ENCODE results near the gene S100A11. TPM values are rescaled to one million over a fixed set of nuclear protein-coding genes. Genes with fewer than 3 reads are reported as not detected.

S100A11 gene
- total and polyA plus RNA-seq, 9 of the 15 experiments (the other 6 are each of a cell fraction or from before 2014, with no cell fraction given) = 131 to 808 (median 235) TPM

- TF ChIP-seq DACH1 (IDR thresholded peaks at IDR 0.05; ENCODE audit: partially characterized antibody) (no peak), CHD4 (IDR thresholded peaks at IDR 0.05; ENCODE audit: insufficient read depth, insufficient replicate concordance, low read depth, low read length, poor library complexity, severe bottlenecking) (no peak), FOXJ3 (CRISPR knock-in tag; IDR thresholded peaks at IDR 0.05) (no peak), ELF4 (CRISPR knock-in tag; IDR thresholded peaks at IDR 0.05) (no peak), NBN (IDR thresholded peaks at IDR 0.05; ENCODE audit: low read depth) (peak; percentile 97; the same call in 1 of the 2 replicates), JUND (IDR thresholded peaks at IDR 0.05; ENCODE audit: borderline replicate concordance, low read depth, low read length) (peak; percentile 99), JUND (tag; IDR thresholded peaks at IDR 0.05; ENCODE audit: borderline replicate concordance, low read depth, low read length) (peak; percentile 99), KHSRP (IDR thresholded peaks at IDR 0.05) (no peak), FOXJ2 (tag; IDR thresholded peaks at IDR 0.05) (no peak; the same call in 1 of the 2 replicates), ZNF75A (CRISPR knock-in tag; IDR thresholded peaks at IDR 0.05) (no peak), HMGXB4 (CRISPR knock-in tag; IDR thresholded peaks at IDR 0.05) (0 out of 2 replicates have a peak, but pooled peaks have one; percentile 64), HCFC1 (IDR thresholded peaks at IDR 0.05; ENCODE audit: low read depth, low read length) (0 out of 2 replicates have a peak, but pooled peaks have one; percentile 40), GABPB1 (CRISPR knock-in tag; IDR thresholded peaks at IDR 0.05) (peak; percentile 85), ZNF589 (CRISPR knock-in tag; IDR thresholded peaks at IDR 0.05; ENCODE audit: low read depth) (peak; percentile 63), STAT5B (CRISPR knock-in tag; IDR thresholded peaks at IDR 0.05) (no peak), EGR1 (conservative IDR thresholded peaks at IDR 0.05) (peak; percentile 90), ZFP36 (IDR thresholded peaks at IDR 0.05; ENCODE audit: low read depth, low read length, partially characterized antibody) (peak; percentile 45), ZNF282 (CRISPR knock-in tag; IDR thresholded peaks at IDR 0.05) (no peak), CREBBP (IDR thresholded peaks at IDR 0.05; ENCODE audit: low read depth, low read length) (no peak), RBFOX2 (IDR thresholded peaks at IDR 0.05; ENCODE audit: low read depth, low read length) (peak; percentile 85), FOXM1 (IDR thresholded peaks at IDR 0.05; ENCODE audit: low read depth) (peak; percentile 34; the same call in 1 of the 2 replicates), FOXM1 (CRISPR knock-in tag; IDR thresholded peaks at IDR 0.05; ENCODE audit: low read depth) (no peak), MYBL2 (IDR thresholded peaks at IDR 0.05; ENCODE audit: low read depth) (no peak), MYBL2 (CRISPR knock-in tag; IDR thresholded peaks at IDR 0.05; ENCODE audit: borderline replicate concordance) (no peak), MCM7 (IDR thresholded peaks at IDR 0.05) (no peak), POU5F1 (IDR thresholded peaks at IDR 0.05; ENCODE audit: borderline replicate concordance, low read depth, low read length, partially characterized antibody) (no peak), PTTG1 (tag; IDR thresholded peaks at IDR 0.05; ENCODE audit: low read depth) (no peak), E2F6 (IDR thresholded peaks at IDR 0.05; ENCODE audit: borderline replicate concordance in 1 of 2, extremely low read depth in 1 of 2, insufficient read depth in 1 of 2, insufficient read length in 1 of 2, low read depth in 1 of 2, low read length in 1 of 2, poor library complexity in 1 of 2, severe bottlenecking in 1 of 2) (peak; percentile 45 to 58)
Measured at GRCh38 chr1:152047730-152048415, 11.1 kb upstream of the S100A11 start (continued).
